Transverse colon (tissue), 4 donors: ENCODE results near the gene TBL1XR1. TPM values are rescaled to one million over a fixed set of nuclear protein-coding genes. Genes with fewer than 3 reads are reported as not detected.
A peak's percentile ranks its signal among the peaks of the same experiment; 100 is the strongest.

Experiments
- DNase-seq: peaks from one replicate; pipeline ENCODE4 v3.0.0-alpha.2; 2019
- H3K27ac ChIP-seq, 4 donors: fragments of 200-600 bp; sonication (generic); 2 replicates each; pipeline ENCODE4 v1.5.1; 2016 to 2018; ENCODE audit warnings: inconsistent platforms in 4 of 4
- H3K27me3 ChIP-seq: fragments of 200-600 bp; sonication (generic); 2 replicates; pipeline ENCODE4 v1.5.1; 2017; ENCODE audit warnings: inconsistent platforms
- H3K36me3 ChIP-seq, 4 donors: fragments of 200-600 bp; sonication (generic); 2 replicates each; pipeline ENCODE4 v1.5.1; 2017 to 2019; ENCODE audit warnings: inconsistent platforms in 4 of 4
- H3K4me1 ChIP-seq, 4 donors: fragments of 200-600 bp; sonication (generic); 2 replicates each; pipeline ENCODE4 v1.5.1; 2017 to 2020; ENCODE audit warnings: inconsistent platforms in 4 of 4
- H3K4me3 ChIP-seq, 4 donors: fragments of 200-600 bp; sonication (generic); 1 replicate in 1 of 4; 2 replicates in 3 of 4; pipeline versions ENCODE4 v1.5.1 to v1.6.1; 2017 to 2019; ENCODE audit warnings: inconsistent platforms in 4 of 4
- H3K9me3 ChIP-seq, 2 donors: fragments of 200-600 bp; sonication (generic); 2 replicates each; pipeline ENCODE4 v1.5.1; 2017 to 2019; ENCODE audit warnings: inconsistent platforms in 2 of 2
- EP300 ChIP-seq: sonication (generic); formaldehyde crosslinking; IDR thresholded peaks from one replicate; pipeline ENCODE4 v1.6.1; 2017; ENCODE audit warnings: antibody characterized with exemption, low read depth
- POLR2A ChIP-seq: fragments of 450-650 bp; IDR thresholded peaks from one replicate; pipeline ENCODE4 v1.6.1; 2016; ENCODE audit warnings: antibody characterized with exemption, mild to moderate bottlenecking, moderate library complexity
- POLR2AphosphoS5 ChIP-seq, 3 donors: sonication (generic); formaldehyde crosslinking; IDR thresholded peaks; one replicate each; pipeline ENCODE4 v1.6.1; 2016; ENCODE audit warnings: antibody characterized with exemption in 3 of 3
- WGBS, 2 donors: methylation state at CpG; one replicate each; pipeline ENCODE4 v1.1.5; 2018; ENCODE audit warnings: low coverage in 1 of 2; 5-methylcytosine and 5-hydroxymethylcytosine counted together
- in situ Hi-C, 4 donors: fragments of 200-750 bp; cut with MboI; loops; one replicate each; pipeline versions ENCODE4 v1.15.0 to v1.15.1; 2017; ENCODE audit warnings: low sequenced_read_pairs in 3 of 4, low pct_ligation_motif_present in 1 of 4, low pct_unique_long_range_greater_than_20kb in 1 of 4
- intact Hi-C: fragments of 100-400 bp; cut with DNase I; formaldehyde crosslinking; loops from one replicate; pipeline ENCODE4 v1.15.1; 2023; ENCODE audit warnings: low total_unique reads
- total RNA-seq, 4 donors: library from RNA; depleted of rRNA; stranded (reverse); fragments of >200 nt; gene quantifications; one replicate each; pipeline ENCODE4 v1.1.0, GENCODE V29; 2016
- TF ChIP-seq, protein P1 (sequence below), 5 experiments: fragments of 200-600 bp in 3 of 5; fragments of 450-650 bp in 2 of 5; sonication (generic) in 3 of 5; IDR thresholded peaks; 1 replicate in 2 of 5; 2 replicates in 3 of 5; pipeline ENCODE4 v1.5.1; 2016 to 2017; ENCODE audit warnings: antibody characterized with exemption in 5 of 5, inconsistent platforms in 3 of 5, mild to moderate bottlenecking in 2 of 5, moderate library complexity in 1 of 5

TBL1XR1 gene
- total RNA-seq, 4 donors from 2014 or later = 39.4 to 131 (median 68.1) TPM

DNA sequence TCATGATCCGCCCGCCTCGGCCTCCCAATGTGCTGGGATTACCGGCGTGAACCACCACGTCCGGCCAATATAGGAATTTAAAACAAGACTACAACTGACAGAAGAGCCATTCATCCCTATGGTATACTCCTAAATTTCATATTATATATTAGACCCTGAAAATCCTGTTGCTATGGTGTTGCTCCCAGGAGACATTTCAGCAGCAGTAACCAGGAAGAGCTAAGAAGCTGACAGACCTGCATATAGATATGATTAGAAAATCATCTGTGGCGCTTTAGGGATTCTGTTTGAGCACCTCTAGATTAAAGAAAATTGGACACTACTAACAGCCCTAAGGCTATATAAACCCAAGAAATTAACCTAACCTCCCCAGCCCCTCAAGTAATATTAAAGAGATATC lies 38.8 kb downstream of the TBL1XR1 start:
- no peaks in the 10 kb centered on the region for H3K27me3 ChIP-seq
- in situ Hi-C loops = no loop called here

DNA sequence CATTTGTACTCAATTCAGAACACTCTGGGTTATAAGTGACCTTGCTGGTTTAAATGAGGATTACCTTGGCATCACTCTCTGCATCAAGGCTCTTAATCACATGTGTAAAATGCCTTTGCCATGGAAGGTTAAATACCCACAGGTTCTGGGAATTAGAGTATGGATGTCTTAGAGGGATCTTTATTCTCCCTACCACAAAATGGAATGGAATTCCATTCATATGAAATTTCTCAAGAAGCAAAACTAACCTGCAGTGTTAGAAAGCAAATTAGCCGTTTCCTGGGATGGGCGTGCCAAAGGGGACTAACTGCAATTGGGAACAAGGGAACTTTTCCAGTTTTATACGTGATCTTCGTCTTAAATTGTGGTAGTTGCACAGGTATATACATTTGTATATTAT lies 39.8 kb downstream of the TBL1XR1 start:
- DNase-seq = no peak
- H3K27ac ChIP-seq = peak overlapping the region in 1 of 4 donors; percentile 33
- in situ Hi-C loops = no loop called here

More for the DNA sequence above, 38.8 kb downstream of the TBL1XR1 start:
- intact Hi-C loops = no loop called here
- Histone ChIP-seq H3K4me1 (peaks cover 5 to 57% (median 25%) of the 10 kb centered on the region in 4 donors), H3K9me3 (no peaks in the 10 kb centered on the region), H3K4me3 (no peak overlapping the region), H3K27ac (no peak overlapping the region), H3K36me3 (no peaks in the 10 kb centered on the region)
- no peak for DNase-seq
- 91 to 96% methylated on average over 7 to 8 of the region's 8 CpGs for WGBS, 2 donors
- TF ChIP-seq, protein P1, sequence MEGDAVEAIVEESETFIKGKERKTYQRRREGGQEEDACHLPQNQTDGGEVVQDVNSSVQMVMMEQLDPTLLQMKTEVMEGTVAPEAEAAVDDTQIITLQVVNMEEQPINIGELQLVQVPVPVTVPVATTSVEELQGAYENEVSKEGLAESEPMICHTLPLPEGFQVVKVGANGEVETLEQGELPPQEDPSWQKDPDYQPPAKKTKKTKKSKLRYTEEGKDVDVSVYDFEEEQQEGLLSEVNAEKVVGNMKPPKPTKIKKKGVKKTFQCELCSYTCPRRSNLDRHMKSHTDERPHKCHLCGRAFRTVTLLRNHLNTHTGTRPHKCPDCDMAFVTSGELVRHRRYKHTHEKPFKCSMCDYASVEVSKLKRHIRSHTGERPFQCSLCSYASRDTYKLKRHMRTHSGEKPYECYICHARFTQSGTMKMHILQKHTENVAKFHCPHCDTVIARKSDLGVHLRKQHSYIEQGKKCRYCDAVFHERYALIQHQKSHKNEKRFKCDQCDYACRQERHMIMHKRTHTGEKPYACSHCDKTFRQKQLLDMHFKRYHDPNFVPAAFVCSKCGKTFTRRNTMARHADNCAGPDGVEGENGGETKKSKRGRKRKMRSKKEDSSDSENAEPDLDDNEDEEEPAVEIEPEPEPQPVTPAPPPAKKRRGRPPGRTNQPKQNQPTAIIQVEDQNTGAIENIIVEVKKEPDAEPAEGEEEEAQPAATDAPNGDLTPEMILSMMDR (IDR thresholded peaks at IDR 0.05) = no peak
- TF ChIP-seq POLR2A (no peak), POLR2AphosphoS5 (IDR thresholded peaks at IDR 0.05) (no peak), EP300 (no peak)

DNA sequence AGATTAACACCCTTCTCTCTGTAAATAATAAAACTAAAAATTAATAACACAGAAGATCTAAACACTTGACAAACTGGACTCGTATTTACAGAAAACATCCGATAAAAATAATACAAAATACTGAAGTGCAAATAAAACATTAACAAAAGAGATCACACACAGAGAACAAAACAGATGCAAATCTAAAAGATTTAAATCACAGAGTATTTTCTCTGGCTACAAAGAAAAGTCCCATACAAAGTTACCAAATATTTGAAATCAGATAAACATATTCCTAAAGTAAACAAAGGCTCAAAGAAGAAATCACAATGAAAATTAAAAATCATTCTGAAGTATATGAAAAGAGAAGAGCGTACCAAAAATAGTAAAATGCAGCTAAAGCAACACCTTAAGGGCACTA lies 42.5 kb downstream of the TBL1XR1 start:
- no peak overlapping the region for H3K4me3 ChIP-seq
- H3K27me3 ChIP-seq = no peaks in the 10 kb centered on the region
- DNase-seq = no peak
- peaks cover 7 to 62% (median 34%) of the 10 kb centered on the region in 4 donors for H3K4me1 ChIP-seq
- TF ChIP-seq EP300 = no peak
- TF ChIP-seq, protein P1 (IDR thresholded peaks at IDR 0.05) = no peak
- TF ChIP-seq POLR2AphosphoS5 (IDR thresholded peaks at IDR 0.05) = no peak
- TF ChIP-seq POLR2A = no peak
- intact Hi-C loops = no loop called here
- H3K36me3 ChIP-seq = no peaks in the 10 kb centered on the region
- H3K27ac ChIP-seq = no peak overlapping the region
- in situ Hi-C loops = no loop called here
- 61 to 80% methylated on average over 2 to 3 of the region's 3 CpGs for WGBS, 2 donors
- H3K9me3 ChIP-seq = no peaks in the 10 kb centered on the region

More for the DNA sequence above, 39.8 kb downstream of the TBL1XR1 start:
- H3K4me1 ChIP-seq = peaks cover 5 to 55% (median 21%) of the 10 kb centered on the region in 4 donors
- TF ChIP-seq EP300 (no peak), POLR2AphosphoS5 (IDR thresholded peaks at IDR 0.05) (no peak), POLR2A (no peak)
- TF ChIP-seq, protein P1 (IDR thresholded peaks at IDR 0.05) = no peak
- H3K36me3 ChIP-seq = no peaks in the 10 kb centered on the region
- H3K4me3 ChIP-seq = no peak overlapping the region
- H3K27me3 ChIP-seq = no peaks in the 10 kb centered on the region
- H3K9me3 ChIP-seq = no peaks in the 10 kb centered on the region
- WGBS, 2 donors = 63 to 76% methylated on average over 4 of the region's 4 CpGs
- intact Hi-C loops = no loop called here

DNA sequence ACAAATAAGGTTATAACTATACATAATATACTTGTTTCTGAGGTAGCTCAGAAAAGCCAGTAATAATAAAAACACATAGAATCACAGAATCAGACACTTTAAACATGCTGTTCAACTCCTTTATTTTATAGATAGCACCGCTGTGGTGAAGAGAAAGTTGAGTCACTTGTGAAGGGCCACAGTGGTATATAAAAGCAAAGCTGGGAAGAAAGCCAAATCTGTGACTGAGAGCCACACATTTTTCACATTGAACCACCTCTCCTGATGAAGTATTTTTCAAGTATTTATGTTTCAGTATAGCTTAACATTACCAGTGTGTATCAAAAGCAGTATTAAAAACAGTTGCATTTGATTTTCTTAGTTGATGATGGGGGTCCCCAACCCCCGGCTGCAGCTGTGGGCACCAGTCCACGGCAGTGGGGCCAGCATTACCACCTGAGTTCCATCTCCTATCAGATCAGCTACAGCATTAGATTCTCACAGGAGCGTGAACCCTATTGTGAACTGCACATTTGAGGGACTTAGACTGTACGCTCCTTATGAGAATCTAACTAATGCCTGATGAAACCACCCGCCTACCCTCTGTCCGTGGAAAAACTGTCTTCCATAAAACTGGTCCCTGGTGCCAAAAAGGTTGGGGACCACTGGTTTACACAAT lies 46.2 kb downstream of the TBL1XR1 start:
- no peaks in the 10 kb centered on the region for H3K36me3 ChIP-seq
- TF ChIP-seq EP300 (no peak), POLR2A (no peak), POLR2AphosphoS5 (IDR thresholded peaks at IDR 0.05) (no peak)
- TF ChIP-seq, protein P1 (IDR thresholded peaks at IDR 0.05) = no peak
- intact Hi-C loops = no loop called here
- DNase-seq = no peak
- H3K27ac ChIP-seq = peak overlapping the region; percentile 19 to 54 (median 40)
- no peak overlapping the region for H3K4me3 ChIP-seq
- in situ Hi-C loops = no loop called here
- 57 to 71% methylated on average over 3 to 7 of the region's 7 CpGs for WGBS, 2 donors
- H3K4me1 ChIP-seq = peaks cover 14 to 77% (median 32%) of the 10 kb centered on the region in 4 donors
- no peaks in the 10 kb centered on the region for H3K27me3 ChIP-seq
- no peaks in the 10 kb centered on the region for H3K9me3 ChIP-seq
